Measurements from ENCODE around the gene GSC.
"Not testable (repeated sequence)": the region's sequence is repeated elsewhere in the genome, so short reads cannot be mapped to it uniquely, and the experiment has no call there.

GSC gene

DNA sequence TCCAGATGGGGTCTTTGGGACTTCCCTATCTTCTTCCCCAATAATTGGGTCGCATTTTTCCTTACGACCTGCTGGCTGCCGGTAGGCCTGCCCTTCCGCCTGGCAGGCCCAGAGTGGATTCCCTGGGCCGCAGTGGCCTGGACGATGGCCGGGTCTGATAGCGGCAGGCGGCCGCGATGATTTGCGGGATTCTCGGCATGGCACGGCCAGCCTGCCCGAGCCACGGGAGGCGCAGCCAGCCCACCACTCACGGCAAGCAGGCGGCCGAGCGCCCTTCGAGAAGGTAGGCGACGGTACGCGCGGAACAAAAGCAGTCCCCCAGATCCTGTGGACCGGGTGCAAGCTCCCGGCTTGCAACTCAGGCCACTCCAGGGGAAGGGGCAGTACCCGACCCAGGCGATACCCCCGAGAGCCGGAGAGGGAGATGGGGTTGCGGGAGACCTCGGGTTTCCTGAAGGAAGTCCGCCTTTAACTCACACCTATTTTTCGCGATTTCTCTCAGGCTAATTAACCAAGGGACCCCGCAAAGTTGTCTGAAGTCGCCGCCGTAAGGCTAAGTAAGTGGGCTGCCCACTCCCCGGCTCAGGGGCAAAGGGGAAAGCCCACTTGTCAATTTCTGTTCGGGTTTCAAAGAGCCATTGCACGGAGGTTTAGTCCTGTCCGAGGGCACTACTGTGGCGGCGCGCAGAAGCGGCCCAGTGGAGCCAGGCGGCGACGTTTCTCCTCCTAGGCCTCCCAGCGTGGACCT, 1.4 kb upstream of the GSC start:
- no peak for DNase-seq

GRCh38 chr14:94770815-94771157, 873 bp upstream of the GSC start:
- no peak for DNase-seq

DNA sequence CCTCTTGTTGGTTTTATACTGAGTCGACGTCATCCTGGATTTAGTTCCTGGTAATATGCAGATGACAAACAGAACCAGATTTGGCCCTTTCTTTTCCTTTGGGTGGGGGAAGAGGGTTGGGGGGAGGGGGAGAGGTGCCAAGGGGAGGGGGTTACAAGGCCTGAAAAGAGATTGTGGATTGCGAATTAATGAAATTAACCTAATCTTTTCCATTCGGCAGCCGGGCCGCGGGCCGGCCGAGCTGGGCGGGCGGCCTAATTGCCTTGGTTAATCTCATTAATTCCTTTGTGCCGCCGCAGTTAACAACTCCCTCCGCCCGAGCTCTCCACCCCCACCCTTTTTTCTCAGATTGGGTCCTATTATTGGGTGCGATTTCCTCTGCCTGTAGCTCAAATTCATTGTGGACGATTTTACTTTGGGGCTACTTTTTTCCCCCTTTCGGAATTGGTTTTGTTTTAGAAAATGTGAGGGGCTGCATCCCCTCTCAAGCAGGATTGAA, 387 bp upstream of the GSC start:
- no peak for DNase-seq

- DNase-seq = peak in 1 of 2 donors; percentile 37
Measured at GRCh38 chr14:94768521-94769390, 1.2 kb downstream of the GSC start.

DNA sequence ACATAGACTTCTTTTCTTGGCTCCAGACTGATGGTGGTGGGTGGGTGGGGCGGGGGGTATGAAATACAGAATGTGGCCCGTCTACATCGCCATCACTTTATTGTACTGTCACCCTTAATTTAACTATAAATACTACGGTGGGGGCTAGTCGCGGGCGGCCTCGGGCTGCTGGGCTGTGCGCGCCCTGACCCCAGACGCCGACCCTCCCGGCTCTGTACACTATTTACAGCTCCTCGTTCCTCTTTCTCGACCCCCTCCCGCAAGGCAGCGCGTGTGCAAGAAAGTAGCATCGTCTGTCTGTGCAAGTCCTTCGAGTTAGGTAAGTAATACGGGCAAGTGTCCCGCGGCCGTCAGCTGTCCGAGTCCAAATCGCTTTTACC, 1.8 kb downstream of the GSC start:
- no peak for DNase-seq

GRCh38 chr14:94767321-94767878, 2.5 kb downstream of the GSC start:
- DNase-seq = no peak

- no peak for DNase-seq
Measured at GRCh38 chr14:94764573-94764972, 5.3 kb downstream of the GSC start.

GRCh38 chr14:94762431-94762830, 7.5 kb downstream of the GSC start:
- no peak for DNase-seq

DNA sequence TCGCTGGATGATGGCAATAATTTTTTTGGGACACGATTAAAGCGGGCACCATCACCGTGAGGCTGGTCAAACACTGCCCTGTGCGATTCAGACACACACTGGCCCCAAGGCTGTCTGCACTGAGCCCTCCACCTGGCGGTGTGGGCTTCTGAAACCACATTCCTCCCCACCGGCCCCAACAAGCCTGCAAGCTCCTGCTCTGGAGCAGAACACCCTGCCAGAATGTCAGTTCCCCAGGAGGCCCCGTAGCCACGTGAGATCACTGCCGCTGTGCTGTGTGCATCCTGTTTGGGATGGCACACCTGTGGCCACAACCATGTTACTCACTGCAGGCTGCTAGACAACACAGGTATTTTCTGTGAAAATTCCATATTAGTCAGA, 7.9 kb downstream of the GSC start:
- no peak for DNase-seq

GRCh38 chr14:94761348-94761996, 8.4 kb downstream of the GSC start:
- no peak for DNase-seq

DNA sequence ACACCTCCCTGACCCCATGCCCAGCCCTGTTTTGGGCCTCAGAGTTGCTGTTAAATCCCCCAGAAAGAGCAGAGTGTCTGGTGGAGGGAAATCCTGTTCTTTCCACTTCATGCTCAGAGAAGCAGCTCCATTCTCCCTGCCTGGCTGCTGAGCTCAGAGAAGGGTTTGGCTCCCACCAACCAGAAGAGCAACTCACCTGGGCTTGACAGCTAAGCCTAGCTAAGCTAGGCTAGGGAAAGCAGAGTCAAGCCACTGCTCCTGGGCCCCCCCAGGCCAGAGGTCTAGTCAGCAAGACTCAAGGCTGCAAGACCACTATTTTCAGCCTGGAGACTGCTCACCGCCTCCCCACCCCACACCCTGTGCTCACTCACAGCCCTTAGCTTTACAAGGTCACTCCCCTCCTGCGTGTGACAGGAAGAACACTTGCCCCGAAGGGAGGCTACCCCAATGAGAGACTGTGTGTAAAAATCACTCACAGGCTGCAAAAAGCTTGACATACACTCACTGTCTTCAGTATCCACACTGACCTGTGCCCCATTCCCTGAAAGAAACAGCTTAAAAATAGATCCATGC, 13.5 kb downstream of the GSC start:
- DNase-seq = no peak

GRCh38 chr14:94754391-94754942, 15.4 kb downstream of the GSC start:
- no peak for DNase-seq

DNA sequence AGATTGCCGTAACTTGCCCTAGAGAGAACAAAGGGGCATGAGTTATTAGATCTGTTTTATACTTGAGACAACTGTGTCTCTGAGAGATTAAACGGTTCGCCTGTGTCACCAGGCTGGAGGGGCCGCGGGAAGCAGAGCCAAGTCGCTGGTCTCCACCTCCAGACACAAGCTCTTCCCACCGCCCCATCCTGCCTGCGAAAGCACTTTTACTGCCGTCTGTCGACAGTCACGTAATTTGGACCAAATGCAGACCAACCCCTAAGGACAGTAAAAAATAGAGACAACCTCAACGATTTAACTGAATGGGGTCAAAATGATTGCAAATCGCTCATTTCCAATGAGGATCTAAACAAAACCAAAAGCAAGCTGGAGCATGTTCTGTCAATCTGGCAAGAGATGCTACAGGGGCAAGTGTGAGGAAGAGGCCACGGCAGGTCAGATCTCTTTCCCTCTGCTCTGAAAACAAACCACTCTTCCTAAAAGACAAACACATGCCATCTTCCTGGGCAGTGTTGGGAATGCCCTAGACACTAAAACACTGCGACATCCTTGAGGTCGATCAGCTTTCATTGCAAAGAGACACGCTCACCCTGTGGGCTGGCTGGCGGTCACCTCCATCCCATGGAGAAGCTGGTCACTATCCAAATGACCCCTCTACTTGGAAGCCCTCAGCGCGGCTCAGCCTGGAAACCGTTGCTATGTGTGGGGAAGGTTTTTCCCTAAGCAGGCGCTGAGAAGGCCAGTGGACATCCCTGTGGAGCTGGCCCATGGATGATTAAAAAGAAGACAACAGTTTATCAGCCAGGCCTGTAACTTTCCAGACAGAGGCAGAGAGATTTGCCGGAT, 17.1 kb downstream of the GSC start:
- no peak for DNase-seq

DNA sequence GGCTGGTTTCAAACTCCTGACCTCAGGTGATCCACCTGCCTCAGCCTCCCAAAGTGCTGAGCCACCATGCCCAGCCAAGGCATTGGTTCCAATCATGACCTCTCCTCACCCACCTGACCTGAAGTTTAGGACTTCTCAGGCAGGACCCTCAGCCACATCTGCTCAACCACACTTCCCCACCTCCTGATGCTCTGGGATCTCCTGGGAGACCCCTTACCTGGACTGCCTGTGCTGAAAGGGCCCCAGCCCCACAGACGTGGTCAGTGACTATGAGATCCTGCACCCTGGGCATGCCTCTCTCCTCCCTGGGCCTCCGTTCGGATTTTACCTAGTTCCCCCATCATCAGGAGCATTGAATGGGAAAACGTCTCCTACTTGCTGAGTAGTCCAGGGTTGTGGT, 18.0 kb downstream of the GSC start:
- no peak for DNase-seq

- DNase-seq = no peak
Measured at GRCh38 chr14:94751321-94751720, 18.6 kb downstream of the GSC start.

GRCh38 chr14:94750371-94750770, 19.5 kb downstream of the GSC start:
- DNase-seq = no peak

DNA sequence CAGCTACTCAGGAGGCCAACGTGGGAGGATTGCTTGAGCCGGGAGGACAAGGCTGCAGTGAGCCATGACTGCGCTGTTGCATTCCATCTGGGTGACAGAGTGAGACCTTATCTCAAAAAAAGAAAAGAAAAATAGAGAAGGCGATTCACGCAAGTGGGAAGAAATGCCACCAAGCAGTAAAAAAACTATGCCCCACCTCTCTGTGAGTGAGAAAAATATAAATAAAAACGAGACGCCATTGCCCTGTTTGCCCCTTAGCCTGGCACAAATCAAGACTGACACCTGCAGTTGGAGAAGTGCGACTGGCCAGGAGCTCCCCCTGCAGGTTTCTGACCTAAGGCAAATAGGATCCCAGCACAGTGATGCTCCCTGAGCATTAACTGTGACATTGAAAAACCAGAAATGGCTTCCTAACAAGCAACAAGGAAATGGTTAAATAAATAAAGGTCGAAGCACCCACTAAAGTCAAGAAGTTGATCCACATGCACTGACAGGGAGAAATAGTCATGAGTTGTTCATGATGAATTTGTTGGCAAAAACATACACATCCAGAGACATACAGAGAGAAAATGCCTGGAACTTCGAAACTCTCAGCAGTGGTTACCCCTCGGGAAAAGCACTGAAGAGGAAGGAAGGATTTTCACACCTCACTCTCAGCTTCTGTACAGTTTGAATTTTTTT, 21.1 kb downstream of the GSC start:
- peak in 1 of 2 donors; percentile 34 for DNase-seq

DNA sequence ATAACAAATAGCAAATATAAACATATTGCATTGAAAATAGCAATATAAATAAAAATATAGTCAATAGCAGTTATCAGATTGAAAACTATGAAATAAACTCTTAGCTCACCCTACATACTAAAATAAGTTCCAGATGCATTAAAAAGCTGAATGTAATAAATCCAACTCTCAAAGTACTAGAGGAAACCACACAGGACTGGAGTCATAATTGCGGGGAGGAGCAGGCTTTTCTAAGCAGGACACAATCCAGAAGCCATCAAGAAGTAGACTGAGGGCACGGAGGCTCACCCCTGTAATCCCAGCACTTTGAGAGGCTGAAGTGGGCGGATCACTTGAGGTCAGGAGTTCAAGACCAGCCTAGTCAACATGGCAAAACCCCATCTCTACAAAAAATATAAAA, 22.2 kb downstream of the GSC start:
- DNase-seq = no peak

DNA sequence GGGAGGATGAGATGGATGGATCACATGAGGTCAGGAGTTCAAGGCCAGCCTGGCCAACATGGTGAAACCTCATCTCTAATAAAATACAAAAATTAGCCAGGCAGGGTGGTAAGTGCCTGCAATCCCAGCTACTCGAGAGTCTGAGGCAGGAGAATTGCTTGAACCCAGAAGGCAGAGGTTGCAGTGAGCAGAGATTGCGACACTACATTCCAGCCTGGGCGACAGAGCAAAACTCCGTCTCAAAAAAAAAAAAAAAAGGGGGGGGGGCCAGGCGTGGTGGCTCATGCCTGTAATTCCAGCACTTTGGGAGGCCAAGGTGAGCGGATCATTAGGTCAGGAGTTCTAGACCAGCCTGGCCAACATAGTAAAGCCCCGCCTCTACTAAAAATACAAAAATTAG, 22.8 kb downstream of the GSC start:
- not testable (repeated sequence) for DNase-seq

- no peak for DNase-seq
Measured at GRCh38 chr14:94746131-94746530, 23.8 kb downstream of the GSC start.

DNA sequence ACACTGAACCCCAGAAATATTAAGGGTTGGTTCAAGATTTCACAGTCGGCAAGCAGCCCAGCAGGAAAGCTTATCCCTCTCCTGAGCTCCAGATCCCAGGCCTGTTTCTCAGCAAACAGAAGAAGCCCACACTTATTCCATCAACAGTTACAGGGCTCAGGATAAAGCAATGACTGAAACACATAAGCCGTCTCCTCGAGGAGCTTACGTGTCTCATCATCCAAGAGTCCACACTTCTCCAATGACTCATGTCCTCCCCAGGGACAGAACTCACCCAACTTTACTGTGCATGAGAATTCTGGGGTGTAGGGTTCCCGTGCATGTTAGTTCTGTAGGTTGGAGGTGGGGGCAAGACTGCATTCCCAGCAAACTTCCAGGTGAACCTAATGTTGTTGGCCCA, 31.2 kb downstream of the GSC start:
- DNase-seq = no peak

Measured in stimulated activated CD4-positive, alpha-beta T cell treated with anti-CD3 and anti-CD28 coated beads, Interleukin-2, amount 100 ng/mL, for 24 hours (primary cell).